HepG2 (cell line): Measurements from ENCODE around the gene PLIN5. TPM values are rescaled to one million over a fixed set of nuclear protein-coding genes. Genes with fewer than 3 reads are reported as not detected.

Experiments
- BRD4 ChIP-seq: sonication (generic); formaldehyde crosslinking; IDR thresholded peaks from 2 replicates; pipeline ENCODE4 v1.4.0; 2020; ENCODE audit warnings: missing genetic modification reagents
- CEBPG ChIP-seq: IDR thresholded peaks from 2 replicates; pipeline ENCODE4 v1.6.1; 2016
- GFI1 ChIP-seq: sonication (generic); formaldehyde crosslinking; IDR thresholded peaks from 2 replicates; pipeline ENCODE4 v1.5.0; 2020; ENCODE audit warnings: missing genetic modification reagents, mild to moderate bottlenecking, borderline replicate concordance
- JUNB ChIP-seq: sonication (generic); formaldehyde crosslinking; IDR thresholded peaks from 2 replicates; pipeline ENCODE4 v1.8.0; 2022; ENCODE audit warnings: missing genetic modification reagents, mild to moderate bottlenecking, borderline replicate concordance
- MBNL3 ChIP-seq: fragments of 250-450 bp; sonication (Bioruptor Pico); conservative IDR thresholded peaks from 2 replicates; pipeline ENCODE4 v1.8.0; 2022; ENCODE audit warnings: mild to moderate bottlenecking, inconsistent platforms
- PCBP1 ChIP-seq: fragments of 200-400 bp; formaldehyde crosslinking; IDR thresholded peaks from 2 replicates; pipeline ENCODE4 v1.6.1; 2017; ENCODE audit warnings: mild to moderate bottlenecking, low read depth, low read length, borderline replicate concordance
- PHF21A ChIP-seq: sonication (generic); formaldehyde crosslinking; IDR thresholded peaks from 2 replicates; pipeline ENCODE4 v1.5.0; 2020; ENCODE audit warnings: mild to moderate bottlenecking, missing genetic modification reagents
- SMAD9 ChIP-seq: sonication (generic); formaldehyde crosslinking; IDR thresholded peaks from 2 replicates; pipeline ENCODE4 v1.5.1; 2020; ENCODE audit warnings: mild to moderate bottlenecking, missing genetic modification reagents
- SOX13 ChIP-seq, 3 experiments: fragments of 450-650 bp in 1 of 3; sonication (generic) in 1 of 3; formaldehyde crosslinking in 1 of 3; IDR thresholded peaks in 2 of 3; conservative IDR thresholded peaks in 1 of 3; 2 replicates each; pipeline versions ENCODE4 v1.5.0 to v1.6.1; 2016 to 2020; ENCODE audit warnings: antibody characterized with exemption in 1 of 3, mild to moderate bottlenecking in 1 of 3, missing compliant biosample characterization in 1 of 3, missing genetic modification reagents in 1 of 3, moderate library complexity in 1 of 3
- TARDBP ChIP-seq: sonication (generic); formaldehyde crosslinking; IDR thresholded peaks from 2 replicates; pipeline ENCODE4 v1.8.0; 2022; ENCODE audit warnings: mild to moderate bottlenecking, missing genetic modification reagents
- TSC22D2 ChIP-seq: sonication (generic); formaldehyde crosslinking; IDR thresholded peaks from 2 replicates; pipeline ENCODE4 v1.5.1; 2020; ENCODE audit warnings: missing genetic modification reagents, mild to moderate bottlenecking, borderline replicate concordance
- ZFY ChIP-seq: sonication (generic); formaldehyde crosslinking; IDR thresholded peaks from 2 replicates; pipeline ENCODE4 v1.4.0; 2020; ENCODE audit warnings: missing genetic modification reagents
- ZNF143 ChIP-seq: sonication (generic); formaldehyde crosslinking; IDR thresholded peaks from 2 replicates; pipeline ENCODE4 v1.4.0; 2020; ENCODE audit warnings: missing genetic modification reagents
- ZNF337 ChIP-seq: sonication (generic); formaldehyde crosslinking; IDR thresholded peaks from 2 replicates; pipeline ENCODE4 v1.5.1; 2020; ENCODE audit warnings: missing genetic modification reagents, low read depth, mild to moderate bottlenecking, borderline replicate concordance
- ZNF724P ChIP-seq: sonication (generic); formaldehyde crosslinking; IDR thresholded peaks from 2 replicates; pipeline ENCODE4 v1.8.0; 2022; ENCODE audit warnings: missing genetic modification reagents, borderline replicate concordance
- polyA plus RNA-seq, 8 experiments: library from polyadenylated mRNA; depleted of rRNA in 3 of 8; stranded (reverse) in 7 of 8; unstranded in 1 of 8; fragments of >200 nt; fragmentation: Illumina TruSeq in 4 of 8; extraction: Trizol in 4 of 8; gene quantifications; 2 replicates each; pipeline versions ENCODE4 v1.2.1 to v1.2.3, GENCODE V29; 2011 to 2016; ENCODE audit warnings: low read depth in 4 of 8, missing spikeins in 1 of 8, mixed read lengths in 1 of 8; ENCODE audit not compliant: insufficient read depth in 1 of 8
- total RNA-seq, 5 experiments: library from RNA; depleted of rRNA; stranded (reverse); fragments of >200 nt; fragmentation: Illumina TruSeq; extraction: Trizol; gene quantifications; 2 replicates each; pipeline ENCODE4 v1.2.3, GENCODE V29; 2016; ENCODE audit warnings: low read depth in 1 of 5
- TF ChIP-seq, protein P1 (sequence below): sonication (generic); formaldehyde crosslinking; IDR thresholded peaks from 2 replicates; pipeline ENCODE4 v1.5.1; 2020; ENCODE audit warnings: mild to moderate bottlenecking, missing genetic modification reagents, borderline replicate concordance
- TF ChIP-seq, protein P2 (sequence below): sonication (generic); formaldehyde crosslinking; IDR thresholded peaks from 2 replicates; pipeline ENCODE4 v1.8.0; 2022; ENCODE audit warnings: mild to moderate bottlenecking, missing genetic modification reagents, moderate library complexity
- TF ChIP-seq, protein P3 (sequence below): sonication (generic); IDR thresholded peaks from 2 replicates; pipeline ENCODE4 v1.6.1; 2016; ENCODE audit warnings: low read depth, borderline replicate concordance
- TF ChIP-seq, protein P4 (sequence below): IDR thresholded peaks from 2 replicates; pipeline ENCODE4 v1.6.1; 2016; ENCODE audit warnings: low read depth, borderline replicate concordance
- TF ChIP-seq, protein P5 (sequence below): sonication (generic); formaldehyde crosslinking; IDR thresholded peaks from 2 replicates; pipeline ENCODE4 v1.8.0; 2022; ENCODE audit warnings: mild to moderate bottlenecking, missing genetic modification reagents, borderline replicate concordance
- TF ChIP-seq, protein P6 (sequence below): sonication (generic); formaldehyde crosslinking; IDR thresholded peaks from 2 replicates; pipeline ENCODE4 v1.4.0; 2020; ENCODE audit warnings: missing genetic modification reagents; ENCODE audit errors: not compliant biosample characterization

Gene PLIN5
- total and polyA plus RNA-seq, 2 of the 13 experiments (the other 11 are each of a cell fraction or from before 2014, with no cell fraction given): 1.8 to 4.8 TPM

DNA sequence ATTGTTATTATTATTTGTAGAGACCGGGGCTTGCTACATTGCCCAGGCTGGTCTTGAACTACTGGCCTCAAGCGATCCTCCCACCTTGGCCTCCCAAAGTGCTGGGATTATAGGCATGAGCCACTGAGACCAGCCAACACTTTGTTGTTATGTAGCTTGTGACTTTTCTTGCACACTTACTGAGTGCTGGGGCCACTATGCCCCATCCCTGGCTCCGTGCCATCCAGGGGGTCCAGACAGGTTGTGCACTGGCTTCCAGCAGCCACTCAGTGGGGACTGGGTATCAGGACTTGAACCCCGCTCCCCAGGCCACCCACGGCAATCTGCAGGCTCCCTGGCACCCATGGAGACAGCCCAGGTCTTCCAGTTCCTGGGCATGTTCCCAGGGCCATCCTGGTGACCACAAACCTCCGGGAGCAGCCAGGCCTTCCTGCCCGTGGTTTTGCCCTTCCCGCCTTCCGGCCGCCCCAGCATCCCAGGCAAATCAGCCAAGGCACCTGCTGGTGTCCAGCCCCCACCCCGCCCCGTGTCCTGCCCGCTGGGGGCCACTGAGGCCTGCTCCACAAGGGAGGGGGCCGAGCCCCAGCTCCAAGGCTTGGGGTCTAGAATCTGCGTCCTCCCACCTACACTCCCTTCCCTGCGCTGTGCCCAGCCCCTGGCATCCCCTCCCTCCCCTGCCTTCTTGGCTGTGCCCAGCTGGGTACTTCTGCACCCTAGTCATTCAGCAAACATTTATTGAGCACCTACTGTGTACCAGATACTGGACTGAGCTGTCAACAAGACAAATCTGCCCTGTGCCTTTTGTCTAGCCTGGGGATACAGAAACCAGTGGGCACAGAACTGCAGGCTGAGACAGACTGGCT is 48.2 kb upstream of the PLIN5 start (continued):
- TF ChIP-seq, protein P1, sequence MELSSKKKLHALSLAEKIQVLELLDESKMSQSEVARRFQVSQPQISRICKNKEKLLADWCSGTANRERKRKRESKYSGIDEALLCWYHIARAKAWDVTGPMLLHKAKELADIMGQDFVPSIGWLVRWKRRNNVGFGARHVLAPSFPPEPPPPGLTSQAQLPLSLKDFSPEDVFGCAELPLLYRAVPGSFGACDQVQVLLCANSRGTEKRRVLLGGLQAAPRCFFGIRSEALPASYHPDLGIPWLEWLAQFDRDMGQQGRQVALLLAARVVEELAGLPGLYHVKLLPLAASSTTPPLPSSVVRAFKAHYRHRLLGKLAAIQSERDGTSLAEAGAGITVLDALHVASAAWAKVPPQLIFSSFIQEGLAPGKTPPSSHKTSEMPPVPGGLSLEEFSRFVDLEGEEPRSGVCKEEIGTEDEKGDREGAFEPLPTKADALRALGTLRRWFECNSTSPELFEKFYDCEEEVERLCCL (CRISPR knock-in tag): no peak
- TF ChIP-seq PHF21A (CRISPR knock-in tag) (peak; percentile 26; the same call in 1 of the 2 replicates), ZNF724P (CRISPR knock-in tag) (0 out of 2 replicates have a peak, but pooled peaks have one; percentile 69), TARDBP (CRISPR knock-in tag) (peak; percentile 60), BRD4 (CRISPR knock-in tag) (no peak), GFI1 (CRISPR knock-in tag) (peak; percentile 2; the same call in 1 of the 2 replicates), JUNB (CRISPR knock-in tag) (no peak), ZNF337 (CRISPR knock-in tag) (no peak), CEBPG (CRISPR knock-in tag) (0 out of 2 replicates have a peak, but pooled peaks have one; percentile 3), SMAD9 (CRISPR knock-in tag) (no peak), PCBP1 (peak; percentile 95; the same call in 1 of the 2 replicates), SOX13 (IDR thresholded peaks at IDR 0.05) (no peak), SOX13 (CRISPR knock-in tag; conservative IDR thresholded peaks at IDR 0.05 in 1 of 2, IDR thresholded peaks at IDR 0.05 in 1 of 2) (peak in 1 of 2 experiments; percentile 22; a peak in 1 of 4 replicates), ZNF143 (no peak), ZFY (CRISPR knock-in tag) (peak; percentile 31; the same call in 1 of the 2 replicates), TSC22D2 (CRISPR knock-in tag) (no peak), MBNL3 (CRISPR knock-in tag) (no peak)
- TF ChIP-seq, protein P2, sequence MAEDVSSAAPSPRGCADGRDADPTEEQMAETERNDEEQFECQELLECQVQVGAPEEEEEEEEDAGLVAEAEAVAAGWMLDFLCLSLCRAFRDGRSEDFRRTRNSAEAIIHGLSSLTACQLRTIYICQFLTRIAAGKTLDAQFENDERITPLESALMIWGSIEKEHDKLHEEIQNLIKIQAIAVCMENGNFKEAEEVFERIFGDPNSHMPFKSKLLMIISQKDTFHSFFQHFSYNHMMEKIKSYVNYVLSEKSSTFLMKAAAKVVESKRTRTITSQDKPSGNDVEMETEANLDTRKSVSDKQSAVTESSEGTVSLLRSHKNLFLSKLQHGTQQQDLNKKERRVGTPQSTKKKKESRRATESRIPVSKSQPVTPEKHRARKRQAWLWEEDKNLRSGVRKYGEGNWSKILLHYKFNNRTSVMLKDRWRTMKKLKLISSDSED (CRISPR knock-in tag): peak; percentile 39; the same call in 1 of the 2 replicates
- TF ChIP-seq, protein P3, sequence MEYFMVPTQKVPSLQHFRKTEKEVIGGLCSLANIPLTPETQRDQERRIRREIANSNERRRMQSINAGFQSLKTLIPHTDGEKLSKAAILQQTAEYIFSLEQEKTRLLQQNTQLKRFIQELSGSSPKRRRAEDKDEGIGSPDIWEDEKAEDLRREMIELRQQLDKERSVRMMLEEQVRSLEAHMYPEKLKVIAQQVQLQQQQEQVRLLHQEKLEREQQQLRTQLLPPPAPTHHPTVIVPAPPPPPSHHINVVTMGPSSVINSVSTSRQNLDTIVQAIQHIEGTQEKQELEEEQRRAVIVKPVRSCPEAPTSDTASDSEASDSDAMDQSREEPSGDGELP: peak; percentile 51; the same call in 1 of the 2 replicates
- TF ChIP-seq, protein P4, sequence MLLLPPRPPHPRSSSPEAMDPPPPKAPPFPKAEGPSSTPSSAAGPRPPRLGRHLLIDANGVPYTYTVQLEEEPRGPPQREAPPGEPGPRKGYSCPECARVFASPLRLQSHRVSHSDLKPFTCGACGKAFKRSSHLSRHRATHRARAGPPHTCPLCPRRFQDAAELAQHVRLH (CRISPR knock-in tag): peak; percentile 59; the same call in 1 of the 2 replicates
- TF ChIP-seq, protein P5, sequence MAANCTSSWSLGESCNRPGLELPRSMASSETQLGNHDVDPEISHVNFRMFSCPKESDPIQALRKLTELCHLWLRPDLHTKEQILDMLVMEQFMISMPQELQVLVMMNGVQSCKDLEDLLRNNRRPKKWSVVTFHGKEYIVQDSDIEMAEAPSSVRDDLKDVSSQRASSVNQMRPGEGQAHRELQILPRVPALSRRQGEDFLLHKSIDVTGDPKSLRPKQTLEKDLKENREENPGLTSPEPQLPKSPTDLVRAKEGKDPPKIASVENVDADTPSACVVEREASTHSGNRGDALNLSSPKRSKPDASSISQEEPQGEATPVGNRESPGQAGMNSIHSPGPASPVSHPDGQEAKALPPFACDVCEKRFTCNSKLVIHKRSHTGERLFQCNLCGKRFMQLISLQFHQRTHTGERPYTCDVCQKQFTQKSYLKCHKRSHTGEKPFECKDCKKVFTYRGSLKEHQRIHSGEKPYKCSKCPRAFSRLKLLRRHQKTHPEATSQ (CRISPR knock-in tag): no peak
- TF ChIP-seq, protein P6, sequence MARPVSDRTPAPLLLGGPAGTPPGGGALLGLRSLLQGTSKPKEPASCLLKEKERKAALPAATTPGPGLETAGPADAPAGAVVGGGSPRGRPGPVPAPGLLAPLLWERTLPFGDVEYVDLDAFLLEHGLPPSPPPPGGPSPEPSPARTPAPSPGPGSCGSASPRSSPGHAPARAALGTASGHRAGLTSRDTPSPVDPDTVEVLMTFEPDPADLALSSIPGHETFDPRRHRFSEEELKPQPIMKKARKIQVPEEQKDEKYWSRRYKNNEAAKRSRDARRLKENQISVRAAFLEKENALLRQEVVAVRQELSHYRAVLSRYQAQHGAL (CRISPR knock-in tag): no peak
